Measurements from ENCODE around the gene FOSB. TPM values are rescaled to one million over a fixed set of nuclear protein-coding genes. Genes with fewer than 3 reads are reported as not detected.
A peak's percentile ranks its signal among the peaks of the same experiment; 100 is the strongest.

The FOSB gene
- total RNA-seq, 1 experiment from 2014 or later: 1.7 TPM

GRCh38 chr19:45423033-45423588 lies 44.7 kb upstream of the FOSB start:
- no peak overlapping the region for H2BK5ac ChIP-seq (ENCODE audit: insufficient read length, low read length)
- Mint-ChIP-seq H3K27me3 (ENCODE audit: low read depth) (no peaks in the 10 kb centered on the region; the same call in 1 of the 2 replicates), H3K4me3 (peak overlapping the region; percentile 85 to 94), H3K9me3 (no peaks in the 10 kb centered on the region; a peak in 1 of 5 replicates), H3K36me3 (ENCODE audit: insufficient read depth in 1 of 3, low read depth in 3 of 3) (peaks cover 14 to 24% (median 21%) of the 10 kb centered on the region in 3 experiments; a peak in 6 of 7 replicates), H3K4me1 (peaks cover 23 to 30% of the 10 kb centered on the region in 2 experiments), H3K27ac (peak overlapping the region; percentile 93 to 99 (median 99); a peak in 6 of 7 replicates)
- no peak overlapping the region for H2BK20ac ChIP-seq (ENCODE audit: low read depth, low read length, poor library complexity, severe bottlenecking)
- H4K91ac ChIP-seq (ENCODE audit: insufficient read length, low read depth, low read length): no peak overlapping the region
- DNase-seq: no peak
- no peak overlapping the region for H3K18ac ChIP-seq (ENCODE audit: insufficient read length, low read depth, low read length)
- WGBS (ENCODE audit: extremely low coverage, insufficient read length, low lambda C conversion rate): no CpG with 5 or more reads among the region's 20 CpGs
- no peak overlapping the region for H2BK12ac ChIP-seq (ENCODE audit: insufficient read length, low read depth, low read length)
- H3K9ac ChIP-seq (ENCODE audit: extremely low read depth, insufficient read length, low read length): peak overlapping the region; percentile 32
- no peak overlapping the region for H2AFZ ChIP-seq (ENCODE audit: low read length)
- H3K27me3 ChIP-seq (ENCODE audit: insufficient read depth, low read length): no peaks in the 10 kb centered on the region
- no peaks in the 10 kb centered on the region for H3K79me1 ChIP-seq (ENCODE audit: insufficient read depth, low read depth, low read length, poor library complexity, severe bottlenecking)
- H2BK120ac ChIP-seq (ENCODE audit: low read depth, low read length, poor library complexity, severe bottlenecking): no peak overlapping the region
- no peak overlapping the region for H2AK5ac ChIP-seq (ENCODE audit: insufficient read length, low read length)
- TF ChIP-seq CTCF (conservative IDR thresholded peaks at IDR 0.05): no peak
- H3T11ph ChIP-seq (ENCODE audit: low read length): no peak overlapping the region
- no peak overlapping the region for H3K56ac ChIP-seq (ENCODE audit: insufficient read length, low read depth, low read length)
- H3K4me1 ChIP-seq (ENCODE audit: insufficient read depth, low read length): peaks cover 2% of the 10 kb centered on the region; the same call in 1 of the 2 replicates
- H4K8ac ChIP-seq (replicated peaks; ENCODE audit: insufficient read length, low read depth, low read length): no peak overlapping the region
- no peak overlapping the region for H2BK15ac ChIP-seq (ENCODE audit: low read depth, low read length)
- peaks cover 14% of the 10 kb centered on the region for H3K23me2 ChIP-seq (ENCODE audit: insufficient read length, low read depth, low read length, poor library complexity, severe bottlenecking)
- H3K79me2 ChIP-seq (ENCODE audit: insufficient read depth, low read length): no peaks in the 10 kb centered on the region
- H4K20me1 ChIP-seq (ENCODE audit: control insufficient read depth, insufficient read depth, insufficient read length): no peaks in the 10 kb centered on the region
- H3K23ac ChIP-seq (ENCODE audit: insufficient read length, low read depth, low read length): no peak overlapping the region
- H4K5ac ChIP-seq (ENCODE audit: insufficient read length, low read depth, low read length): no peak overlapping the region
- H3K27ac ChIP-seq (ENCODE audit: insufficient read length, low read depth, low read length): no peak overlapping the region
- H3K4me2 ChIP-seq (ENCODE audit: insufficient read depth, insufficient read length, low read length): peak overlapping the region; percentile 84
- H3K9me3 ChIP-seq (ENCODE audit: control insufficient read depth, low read depth, low read length): no peaks in the 10 kb centered on the region
- H3K14ac ChIP-seq (ENCODE audit: insufficient read depth, low read length): 0 out of 2 replicates have a peak overlapping the region, but pooled peaks have one; percentile 34
- no peak overlapping the region for H3K4ac ChIP-seq (ENCODE audit: low read depth, low read length)

Measured in H9 (cell line).